Adipose tissue (tissue), 3 donors: ENCODE data around the gene VWA3A. TPM values are rescaled to one million over a fixed set of nuclear protein-coding genes. Genes with fewer than 3 reads are reported as not detected.
"Not testable (repeated sequence)": the region's sequence is repeated elsewhere in the genome, so short reads cannot be mapped to it uniquely, and the experiment has no call there.

Experiments
- H3K27ac ChIP-seq: one replicate; pipeline ENCODE4 v1.5.1; 2013; ENCODE audit warnings: low read depth, low read length
- WGBS, 3 donors: extraction: QIAGEN DNeasy Blood & Tissue Kit; methylation state at CpG; one replicate each; pipeline ENCODE4 v1.1.7; 2013; 5-methylcytosine and 5-hydroxymethylcytosine counted together
- polyA plus RNA-seq, 3 donors: library from polyadenylated mRNA; stranded (reverse); fragments of 200-250 nt; gene quantifications; one replicate each; pipeline ENCODE4 v1.2.3, GENCODE V29; 2013
- donor health status: healthy with polysubstance abuse.
- donor health status: Bipolar disorder and iron deficiency.
- donor health status: healthy.

VWA3A gene
- polyA plus RNA-seq, 3 donors = 0.03 to 0.34 (median 0.13) TPM

GRCh38 chr16:22191532-22192260 is 99.4 kb downstream of the VWA3A start:
- WGBS, 3 donors = 6 to 7% (median 7%) methylated on average over 9 of the region's 9 CpGs
- H3K27ac ChIP-seq = peak overlapping the region; percentile 63

GRCh38 chr16:22192261-22193062 is 100.1 kb downstream of the VWA3A start:
- WGBS, 3 donors = 13 to 34% (median 15%) methylated on average over 16 of the region's 16 CpGs
- H3K27ac ChIP-seq = no peak overlapping the region

GRCh38 chr16:22193063-22193411 is 100.7 kb downstream of the VWA3A start:
- H3K27ac ChIP-seq = no peak overlapping the region
- 77 to 88% (median 87%) methylated on average over 2 of the region's 2 CpGs for WGBS, 3 donors

- no peak overlapping the region for H3K27ac ChIP-seq
- WGBS, 3 donors = 74 to 80% (median 78%) methylated on average over 9 of the region's 9 CpGs
These were observed 102.5 kb downstream of the VWA3A start for GRCh38 chr16:22194707-22195444.

- no peak overlapping the region for H3K27ac ChIP-seq
These were observed 103.0 kb downstream of the VWA3A start for GRCh38 chr16:22195445-22195694.

- peak overlapping the region; percentile 32 for H3K27ac ChIP-seq
- WGBS, 3 donors = 2 to 3% (median 2%) methylated on average over 39 of the region's 39 CpGs
These were observed 103.6 kb downstream of the VWA3A start for GRCh38 chr16:22195695-22196558.

GRCh38 chr16:22196559-22197168 is 104.3 kb downstream of the VWA3A start:
- WGBS, 3 donors = 35 to 40% (median 39%) methylated on average over 20 of the region's 20 CpGs
- not testable (repeated sequence) for H3K27ac ChIP-seq

GRCh38 chr16:22198547-22199293 is 106.4 kb downstream of the VWA3A start:
- H3K27ac ChIP-seq = no peak overlapping the region
- 75 to 83% (median 78%) methylated on average over 7 of the region's 7 CpGs for WGBS, 3 donors

GRCh38 chr16:22202261-22202637 is 109.9 kb downstream of the VWA3A start:
- H3K27ac ChIP-seq = no peak overlapping the region
- WGBS, 3 donors = 90 to 94% (median 92%) methylated on average over 6 of the region's 6 CpGs

- 86 to 90% (median 90%) methylated on average over 5 of the region's 5 CpGs for WGBS, 3 donors
- no peak overlapping the region for H3K27ac ChIP-seq
These were observed 110.8 kb downstream of the VWA3A start for GRCh38 chr16:22203091-22203490.

GRCh38 chr16:22204091-22204655 is 111.8 kb downstream of the VWA3A start:
- WGBS, 3 donors = 95 to 98% (median 96%) methylated on average over 2 of the region's 2 CpGs
- no peak overlapping the region for H3K27ac ChIP-seq

- WGBS, 3 donors = 3 to 5% (median 4%) methylated on average over 11 of the region's 11 CpGs
- no peak overlapping the region for H3K27ac ChIP-seq
These were observed 113.3 kb downstream of the VWA3A start for GRCh38 chr16:22205577-22206012.

- 0% methylated on average over 56 to 74 of the region's 74 CpGs for WGBS, 3 donors
- H3K27ac ChIP-seq = peak within 1 kb of the TSS; percentile 88
These were observed 113.9 kb downstream of the VWA3A start, which contains the start of gene EEF2K for GRCh38 chr16:22206013-22206841. Gene EEF2K, plus strand, starts transcription at chr16:22206278. Its CDS starts 19,452 bp downstream, at chr16:22225730.
